HG02642 (cell line): ENCODE results near the gene CTH.
"Not testable (repeated sequence)": the region's sequence is repeated elsewhere in the genome, so short reads cannot be mapped to it uniquely, and the experiment has no call there.

Experiments used
- ATAC-seq: cut with Tn5 transposase; IDR thresholded peaks from one replicate; pipeline ENCODE4 v1.9.1; 2021; ENCODE audit warnings: mild to moderate bottlenecking; ENCODE audit not compliant: unreplicated experiment, poor library complexity

CTH gene

DNA sequence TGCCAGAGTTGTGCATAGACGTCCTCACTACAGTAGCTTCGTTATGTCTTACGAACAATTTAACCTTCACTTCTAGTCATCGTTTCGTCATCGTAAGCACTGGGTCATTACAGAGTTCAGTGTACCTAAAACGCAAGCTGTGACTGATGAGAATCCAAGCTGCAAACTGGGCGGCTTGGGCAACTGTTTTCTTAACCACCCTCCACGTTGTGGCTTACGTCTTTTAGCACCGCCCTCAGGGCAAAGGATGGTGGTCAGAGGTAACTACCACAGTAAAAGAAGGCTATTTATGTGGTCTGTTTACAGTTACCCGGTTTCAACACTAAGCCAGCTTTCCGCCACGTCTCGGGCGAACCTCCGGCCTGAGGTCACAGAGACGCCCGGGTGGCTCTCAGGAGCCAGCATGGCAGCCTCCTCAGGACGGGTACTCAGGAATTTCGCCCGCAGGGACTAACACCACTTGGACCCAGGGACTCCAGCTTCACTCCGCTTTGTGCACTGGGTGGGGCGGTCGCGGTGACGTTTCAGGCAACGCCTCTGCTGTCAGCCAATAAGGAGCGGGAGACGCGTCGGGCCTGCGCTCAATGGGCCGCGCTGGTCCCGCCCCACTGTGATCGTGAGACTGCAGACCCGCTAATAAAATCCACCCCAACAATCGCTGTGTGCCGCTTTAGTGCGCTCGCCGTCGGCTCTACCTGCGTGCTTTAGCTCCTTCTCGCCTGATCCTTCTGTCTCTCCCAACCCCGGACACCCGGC is at the start of gene CTH:
Gene CTH, plus strand, starts transcription at position 665 of the 756 bp plus-strand sequence. CDS start 148 bp downstream, outside the sequence.
- peak; percentile 99 for ATAC-seq

DNA sequence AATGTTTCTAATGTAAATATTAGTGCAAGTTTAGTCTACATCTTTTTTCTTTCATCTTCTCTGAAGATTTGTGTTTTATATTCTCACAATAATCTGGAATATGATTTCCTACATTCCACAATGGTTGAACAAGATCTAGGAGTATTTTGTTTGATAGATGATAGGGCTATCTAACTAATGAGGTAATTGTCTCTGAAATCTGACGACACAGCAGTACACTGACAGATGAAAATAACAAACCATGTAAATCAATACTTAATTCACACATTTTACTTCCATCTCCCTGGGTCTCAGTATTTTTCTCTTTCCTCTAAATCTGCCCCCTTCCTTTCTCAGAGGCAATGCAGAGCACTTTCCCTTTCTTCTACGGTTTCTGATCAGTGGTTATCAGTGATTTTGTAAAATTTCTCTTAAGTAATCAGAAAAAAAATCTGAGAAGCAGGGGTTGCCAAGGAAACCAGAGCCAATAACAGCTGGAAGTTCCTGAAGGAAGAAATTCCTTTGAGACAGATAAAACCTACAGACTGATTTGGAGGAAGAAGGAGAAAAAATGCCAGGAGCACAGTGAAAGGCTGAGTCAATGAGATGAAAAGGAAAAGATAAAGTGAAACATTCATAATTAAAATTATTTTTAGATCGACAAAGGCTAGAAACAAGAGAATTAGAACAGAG is 49.2 kb upstream of the CTH start:
- no peak for ATAC-seq

DNA sequence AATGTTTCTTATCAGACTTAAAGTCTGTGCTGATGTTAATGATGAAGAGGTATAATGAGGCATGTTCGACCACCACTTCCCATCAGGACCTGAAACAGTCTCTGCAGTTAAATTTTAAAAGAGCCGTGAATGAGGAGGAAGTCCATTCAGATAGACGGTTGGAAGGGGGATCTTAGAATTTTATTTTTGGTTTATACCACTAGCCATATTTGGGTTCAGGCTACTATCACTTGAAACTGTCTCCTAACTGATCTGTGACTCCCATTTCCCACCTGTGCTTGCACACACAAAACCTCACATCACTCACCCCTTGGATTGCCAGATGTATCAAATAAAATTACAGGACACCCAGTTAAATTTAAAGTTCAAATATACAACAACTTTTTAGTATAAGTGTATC is 46.6 kb upstream of the CTH start:
- no peak for ATAC-seq

DNA sequence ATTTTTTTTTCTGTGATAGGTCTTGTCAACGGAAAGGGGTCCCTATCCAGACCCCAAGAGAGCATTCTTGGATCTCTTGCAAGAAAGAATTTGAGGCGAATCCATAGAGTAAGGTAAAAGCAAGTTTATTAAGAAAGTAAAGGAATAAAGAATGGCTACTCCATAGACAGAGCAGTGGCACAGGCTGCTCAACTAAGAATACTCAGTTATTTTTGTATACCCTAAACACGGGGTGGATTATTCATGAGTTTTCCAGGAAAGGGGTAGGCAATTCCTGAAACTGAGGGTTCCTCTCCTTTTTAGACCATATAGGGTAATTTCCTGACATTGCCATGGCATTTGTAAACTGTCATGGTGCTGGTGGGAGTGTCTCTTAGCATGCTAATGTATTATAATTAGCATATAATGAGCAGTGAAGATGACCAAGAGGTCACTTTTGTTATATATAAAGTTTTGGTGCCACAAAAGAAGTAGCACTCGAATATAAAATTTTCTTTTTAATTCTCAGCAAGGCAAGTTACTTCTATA is 44.6 kb upstream of the CTH start:
- not testable (repeated sequence) for ATAC-seq

DNA sequence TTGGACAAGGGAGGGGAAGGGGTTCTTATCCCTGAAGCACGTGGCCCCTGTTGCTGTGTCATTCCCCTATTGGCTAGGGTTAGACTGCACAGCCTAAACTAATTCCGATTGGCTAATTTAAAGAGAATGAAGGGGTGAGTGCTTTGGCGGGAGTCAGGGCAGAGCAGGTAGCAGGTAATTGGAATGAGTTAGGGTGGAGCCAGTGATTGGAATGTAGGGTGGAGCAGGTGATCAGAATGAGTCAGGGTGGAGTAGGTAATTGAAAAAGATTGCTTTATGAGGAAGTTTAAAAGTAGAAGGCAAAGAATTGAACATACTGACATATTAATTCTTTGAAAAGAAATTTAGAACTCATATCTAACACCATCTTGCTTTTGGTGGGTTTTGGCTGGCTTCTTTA is 44.1 kb upstream of the CTH start:
- ATAC-seq = not testable (repeated sequence)

DNA sequence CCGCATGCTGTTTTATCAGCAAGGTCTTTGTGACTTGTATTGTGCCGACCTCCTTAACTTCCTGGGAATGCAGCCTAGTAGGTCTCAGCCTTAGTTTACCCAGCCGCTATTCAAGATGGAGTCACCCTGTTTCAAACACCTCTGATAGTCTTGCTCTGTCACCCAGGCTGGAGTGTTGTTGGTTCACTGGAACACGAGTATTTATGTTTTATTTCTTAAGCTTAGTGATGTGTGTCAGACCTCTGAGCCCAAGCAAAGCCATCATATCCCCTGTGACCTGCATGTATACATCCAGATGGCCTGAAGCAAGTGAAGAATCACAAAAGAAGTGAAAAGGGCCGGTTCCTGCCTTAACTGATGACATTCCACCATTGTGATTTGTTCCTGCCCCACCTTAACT is 43.7 kb upstream of the CTH start:
- not testable (repeated sequence) for ATAC-seq

DNA sequence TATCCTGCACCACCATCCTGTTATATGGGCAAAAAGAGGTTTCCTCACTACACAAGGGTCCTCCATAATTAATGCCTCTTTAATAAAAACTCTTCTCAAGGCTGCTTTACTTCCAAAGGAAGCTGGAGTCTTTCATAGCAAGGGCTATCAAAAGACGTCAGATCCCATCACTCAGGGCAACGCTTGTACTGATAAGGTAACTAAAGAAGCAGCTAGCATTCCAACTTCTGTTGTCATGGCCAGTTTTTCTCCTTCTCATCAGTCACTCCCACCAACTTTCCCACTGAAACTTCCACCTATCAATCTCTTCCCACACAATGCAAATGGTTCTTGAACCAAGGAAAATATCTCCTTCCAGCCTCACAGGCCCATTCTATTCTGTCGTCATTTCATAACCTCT is 39.5 kb upstream of the CTH start:
- ATAC-seq = not testable (repeated sequence)

DNA sequence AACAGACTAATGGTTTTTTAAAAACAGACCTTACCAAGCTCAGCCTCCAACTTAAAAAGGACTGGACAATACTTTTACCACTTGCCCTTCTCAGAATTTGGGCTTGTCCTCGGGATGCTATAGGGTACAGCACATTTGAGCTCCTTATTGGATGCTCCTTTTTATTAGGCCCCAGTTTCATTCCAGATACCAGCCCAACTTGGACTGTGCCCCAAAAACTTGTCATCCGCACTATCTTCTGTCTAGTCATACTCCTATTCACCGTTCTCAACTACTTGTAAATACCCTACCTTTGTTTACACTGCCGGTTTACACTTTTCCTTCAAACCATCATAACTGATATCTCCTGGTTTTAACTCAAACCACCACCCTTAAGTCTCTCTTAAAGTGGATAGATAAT is 38.6 kb upstream of the CTH start:
- ATAC-seq = no peak

DNA sequence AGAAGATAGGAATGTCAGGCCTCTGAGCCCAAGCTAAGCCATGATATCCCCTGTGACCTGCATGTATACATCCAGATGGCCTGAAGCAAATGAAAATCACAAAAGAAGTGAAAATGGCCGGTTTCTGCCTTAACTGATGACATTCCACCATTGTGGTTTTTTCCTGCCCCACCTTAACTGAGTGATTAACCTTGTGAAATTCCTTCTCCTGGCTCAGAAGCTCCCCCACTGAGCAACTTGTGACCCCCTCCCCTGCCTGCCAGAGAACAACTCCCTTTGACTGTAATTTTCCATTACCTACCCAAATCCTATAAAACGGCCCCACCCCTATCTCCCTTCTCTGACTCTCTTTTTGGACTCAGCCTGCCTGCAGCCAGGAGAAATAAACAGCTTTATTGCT is 37.5 kb upstream of the CTH start:
- not testable (repeated sequence) for ATAC-seq

DNA sequence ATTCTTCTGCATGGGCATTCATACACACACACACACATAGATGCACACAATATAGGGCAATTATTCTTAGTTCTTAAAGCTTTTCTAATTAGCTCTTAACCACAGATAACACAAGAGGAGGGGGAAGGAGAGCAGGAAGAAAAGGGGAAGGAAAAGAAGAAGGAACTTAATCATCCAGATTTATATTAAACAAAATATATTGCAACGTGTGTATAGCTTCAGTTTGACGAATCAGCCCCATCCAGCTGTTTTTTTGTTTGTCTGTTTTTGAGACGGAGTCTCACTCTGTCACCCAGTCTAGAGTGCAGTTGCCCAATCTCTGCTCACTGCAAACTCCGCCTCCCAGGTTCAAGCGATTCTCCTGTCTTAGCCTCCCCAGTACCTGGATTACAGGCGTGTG is 34.9 kb upstream of the CTH start:
- ATAC-seq = no peak

DNA sequence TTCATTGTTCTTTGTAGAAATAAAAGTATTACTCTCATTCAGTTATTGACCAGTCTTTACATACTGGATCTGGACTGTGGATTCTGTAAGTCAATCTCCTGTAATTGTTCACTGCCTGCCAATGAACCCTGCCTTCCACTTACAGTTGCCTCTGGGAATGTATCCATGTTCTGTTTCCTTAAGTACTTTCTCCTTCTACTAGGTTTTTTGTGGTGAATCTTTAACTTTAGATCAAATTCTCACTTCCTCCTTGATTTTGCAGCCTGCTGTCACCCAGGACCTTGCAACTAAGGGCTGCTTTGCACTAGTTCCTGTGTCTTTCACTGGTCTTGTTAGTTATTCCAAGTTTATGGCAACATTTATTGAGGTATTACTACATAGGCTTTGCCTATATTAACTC is 28.4 kb upstream of the CTH start:
- peak; percentile 75 for ATAC-seq

DNA sequence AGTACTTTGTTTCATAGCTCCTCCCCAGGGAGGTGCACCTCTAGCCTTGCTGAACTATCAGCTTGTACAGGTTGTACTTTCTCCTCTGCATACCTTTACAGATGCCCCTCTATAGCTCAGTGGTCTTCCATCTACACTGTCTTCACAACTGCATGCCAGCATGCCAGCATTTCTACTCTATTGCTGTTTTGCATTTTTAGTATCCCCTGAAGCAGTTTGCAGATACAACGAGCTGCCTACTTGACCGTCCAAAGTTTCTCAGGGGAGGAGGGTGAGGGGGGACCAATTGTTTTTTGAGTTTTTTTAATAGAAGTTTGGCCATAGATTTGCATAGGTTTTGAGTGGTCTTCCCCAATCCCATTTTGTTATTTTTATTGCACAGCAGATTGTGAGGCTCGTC is 27.6 kb upstream of the CTH start:
- ATAC-seq = no peak

DNA sequence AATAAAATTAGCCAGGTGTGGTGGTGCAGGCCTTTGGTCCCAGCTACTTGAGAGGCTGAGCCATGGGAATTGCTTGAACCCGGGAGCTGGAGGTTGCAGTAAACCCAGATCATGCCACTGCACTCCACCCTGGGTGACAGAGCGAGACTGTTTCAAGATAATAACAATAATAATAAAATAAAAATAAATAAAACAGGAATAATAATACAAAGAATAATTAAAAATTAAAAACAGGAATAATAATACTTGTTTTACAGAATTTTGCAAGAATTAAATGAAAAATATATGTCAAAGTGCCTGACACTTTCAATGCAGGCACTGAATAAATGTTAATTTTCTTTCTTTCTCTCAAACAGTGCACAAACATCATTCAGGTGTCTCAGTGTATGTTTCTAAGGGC is 26.5 kb upstream of the CTH start:
- ATAC-seq = no peak

DNA sequence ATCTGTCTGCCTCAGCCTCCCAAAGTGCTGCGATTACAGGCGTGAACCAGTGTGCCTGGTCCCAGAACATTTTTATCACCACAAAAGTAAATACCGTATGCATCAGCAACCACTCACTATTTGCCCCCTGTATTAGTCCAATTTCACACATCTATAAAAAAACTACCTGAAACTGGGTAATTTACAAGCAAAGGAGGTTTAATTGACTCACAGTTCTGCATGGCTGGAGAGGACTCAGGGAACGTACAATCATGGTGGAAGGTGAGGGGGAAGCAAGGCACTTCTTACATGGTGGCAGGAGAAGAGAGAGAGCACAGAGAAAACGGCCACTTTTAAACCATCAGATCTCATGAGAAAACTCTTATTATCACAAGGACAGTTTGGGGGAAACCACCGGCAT is 25.6 kb upstream of the CTH start:
- ATAC-seq = no peak

DNA sequence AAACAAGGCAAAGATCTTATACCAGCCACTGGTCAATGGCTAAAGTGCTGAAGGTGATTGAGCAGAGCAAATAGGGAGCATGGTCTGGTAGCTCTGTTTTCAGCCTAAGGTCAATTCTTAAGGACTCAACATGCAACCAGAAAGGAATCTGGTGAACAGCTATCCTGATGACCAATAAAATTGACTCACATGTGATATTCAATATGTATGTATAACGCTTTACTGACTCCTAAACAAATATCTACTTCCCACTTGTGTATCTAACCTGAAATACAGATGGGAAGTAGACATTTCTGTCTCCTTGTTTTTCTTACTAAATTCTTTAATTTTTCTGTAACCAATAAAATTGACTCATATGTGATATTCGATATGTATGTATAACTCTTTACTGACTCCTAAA is 24.9 kb upstream of the CTH start:
- no peak for ATAC-seq

DNA sequence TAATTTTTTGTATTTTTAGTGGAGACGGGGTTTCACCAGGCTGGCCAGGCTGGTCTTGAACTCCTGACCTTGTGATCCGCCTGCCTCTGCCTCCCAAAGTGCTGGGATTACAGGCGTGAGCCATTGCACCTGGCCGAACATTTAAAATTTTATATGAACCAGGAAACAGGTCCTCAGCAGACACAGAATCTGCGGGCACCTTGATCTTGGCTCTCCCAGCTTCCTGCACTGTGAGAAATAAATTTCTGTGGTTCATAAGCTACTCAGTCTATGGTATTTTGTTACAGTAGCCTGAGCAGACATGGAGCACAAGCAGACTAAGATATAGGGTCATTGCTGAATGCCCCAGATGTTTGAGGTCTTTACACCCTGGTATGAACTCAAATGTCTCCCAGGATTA is 23.6 kb upstream of the CTH start:
- no peak for ATAC-seq

DNA sequence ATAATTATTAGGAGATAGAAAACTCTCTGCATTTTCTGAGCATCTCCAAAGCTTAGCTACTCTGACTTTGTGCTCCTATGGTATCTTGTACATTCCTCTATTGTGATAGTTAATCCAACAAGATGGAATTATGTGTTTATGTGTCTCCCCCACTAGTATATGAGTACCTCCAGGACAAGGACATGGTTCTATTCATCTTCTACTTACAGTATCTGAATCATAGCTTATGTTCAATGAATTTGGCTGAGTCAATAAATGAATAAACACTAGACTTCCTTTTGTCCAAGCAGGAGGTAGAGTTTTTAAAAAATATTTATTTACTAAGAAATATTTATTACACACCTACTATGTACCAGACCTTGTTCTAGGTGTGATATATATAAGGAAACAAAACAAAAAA is 18.4 kb upstream of the CTH start:
- ATAC-seq = no peak

DNA sequence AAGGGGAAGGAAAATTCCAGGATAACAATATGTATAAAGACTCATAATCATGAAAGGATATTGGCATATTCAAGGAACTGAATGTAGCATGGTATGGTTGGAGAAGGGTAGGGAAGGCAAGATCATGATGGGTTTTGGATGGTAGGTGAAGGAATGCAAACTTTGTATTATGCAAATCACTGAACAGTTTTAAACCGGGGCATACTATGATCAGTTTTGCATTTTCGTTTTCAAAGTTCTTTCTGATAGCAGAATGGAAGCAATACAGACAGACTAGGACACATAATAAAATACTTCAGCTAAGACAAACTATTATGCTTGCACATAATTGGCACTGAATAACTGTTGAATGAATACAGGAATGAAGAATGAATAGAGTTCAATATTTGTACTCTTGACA is 14.5 kb upstream of the CTH start:
- ATAC-seq = no peak

DNA sequence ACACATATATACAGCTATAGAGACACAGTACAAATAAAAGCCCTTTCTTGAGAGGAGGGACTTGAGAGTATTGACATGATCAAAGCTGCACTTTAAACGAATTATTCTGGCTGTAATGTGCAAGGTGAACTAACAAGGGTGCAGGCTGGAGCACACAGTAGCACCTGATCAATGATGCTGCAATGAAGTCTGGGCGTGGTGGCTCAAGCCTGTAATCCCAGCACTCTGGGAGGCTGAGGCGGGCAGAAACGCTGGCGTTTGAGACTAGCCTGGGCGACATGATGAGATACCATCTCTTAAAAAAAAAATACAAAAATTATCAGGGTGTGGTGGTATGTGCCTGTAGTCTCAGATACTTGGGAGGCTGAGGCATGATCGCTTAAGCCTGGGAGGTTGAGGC is 14.1 kb upstream of the CTH start:
- no peak for ATAC-seq

DNA sequence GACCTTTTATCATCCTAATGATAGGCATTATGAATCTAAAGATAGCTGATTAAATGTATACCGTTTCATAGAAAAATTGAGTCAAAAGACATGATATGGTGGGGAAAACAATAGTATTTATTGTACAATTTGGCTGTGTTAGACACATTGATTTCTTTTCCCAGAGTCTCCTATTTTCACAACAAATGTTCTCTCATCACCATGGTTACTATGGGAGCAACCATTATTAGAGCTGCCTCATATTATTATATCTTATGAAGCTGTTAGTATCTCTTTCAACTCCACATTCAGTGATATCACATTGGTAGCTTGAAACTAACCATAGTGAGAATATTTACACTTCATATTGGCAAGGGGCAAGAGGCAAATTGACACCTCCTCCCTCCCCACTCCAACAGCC is 10.7 kb upstream of the CTH start:
- no peak for ATAC-seq

DNA sequence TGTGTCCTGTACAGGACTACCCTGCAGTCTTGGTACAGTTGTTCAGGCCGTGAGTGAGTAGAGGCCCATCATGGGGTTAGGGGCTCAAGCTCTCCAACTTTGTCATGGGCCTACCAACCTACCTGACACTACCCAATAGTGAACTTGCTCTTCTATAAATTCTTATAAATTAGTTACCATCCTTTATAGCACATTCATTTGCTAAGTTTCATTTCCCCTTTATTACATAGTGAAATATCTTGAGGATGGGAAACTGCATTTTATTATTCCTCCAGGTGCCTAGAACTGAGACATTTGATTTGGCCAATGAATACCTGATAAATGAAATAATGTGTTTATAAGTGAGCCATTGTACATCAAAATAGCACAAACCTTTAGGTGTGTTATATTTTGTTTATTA is 9.1 kb upstream of the CTH start:
- no peak for ATAC-seq

DNA sequence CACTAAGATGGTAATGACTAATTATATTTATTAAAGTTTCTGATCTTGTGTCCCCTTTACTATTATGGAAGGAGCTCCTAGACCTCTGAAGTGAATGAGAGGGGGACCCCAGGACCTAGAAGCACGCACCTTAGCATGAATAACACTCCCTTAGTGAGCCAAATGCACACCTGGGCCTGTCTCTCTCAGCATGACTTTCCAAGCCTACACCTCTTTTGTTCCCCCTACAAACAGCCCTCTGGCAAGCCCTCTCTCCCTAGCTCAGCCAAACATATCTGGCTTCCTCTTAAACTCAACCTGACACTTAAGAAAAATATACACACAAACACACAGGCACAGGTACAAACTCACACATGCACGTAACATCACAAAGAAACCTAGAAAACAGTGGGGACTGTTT is 7.3 kb upstream of the CTH start:
- ATAC-seq = no peak
